Measurements from ENCODE around the gene CACNB1. TPM values are rescaled to one million over a fixed set of nuclear protein-coding genes. Genes with fewer than 3 reads are reported as not detected.

Gene CACNB1
- total RNA-seq, 1 donor from 2014 or later = 10.2 TPM

DNA sequence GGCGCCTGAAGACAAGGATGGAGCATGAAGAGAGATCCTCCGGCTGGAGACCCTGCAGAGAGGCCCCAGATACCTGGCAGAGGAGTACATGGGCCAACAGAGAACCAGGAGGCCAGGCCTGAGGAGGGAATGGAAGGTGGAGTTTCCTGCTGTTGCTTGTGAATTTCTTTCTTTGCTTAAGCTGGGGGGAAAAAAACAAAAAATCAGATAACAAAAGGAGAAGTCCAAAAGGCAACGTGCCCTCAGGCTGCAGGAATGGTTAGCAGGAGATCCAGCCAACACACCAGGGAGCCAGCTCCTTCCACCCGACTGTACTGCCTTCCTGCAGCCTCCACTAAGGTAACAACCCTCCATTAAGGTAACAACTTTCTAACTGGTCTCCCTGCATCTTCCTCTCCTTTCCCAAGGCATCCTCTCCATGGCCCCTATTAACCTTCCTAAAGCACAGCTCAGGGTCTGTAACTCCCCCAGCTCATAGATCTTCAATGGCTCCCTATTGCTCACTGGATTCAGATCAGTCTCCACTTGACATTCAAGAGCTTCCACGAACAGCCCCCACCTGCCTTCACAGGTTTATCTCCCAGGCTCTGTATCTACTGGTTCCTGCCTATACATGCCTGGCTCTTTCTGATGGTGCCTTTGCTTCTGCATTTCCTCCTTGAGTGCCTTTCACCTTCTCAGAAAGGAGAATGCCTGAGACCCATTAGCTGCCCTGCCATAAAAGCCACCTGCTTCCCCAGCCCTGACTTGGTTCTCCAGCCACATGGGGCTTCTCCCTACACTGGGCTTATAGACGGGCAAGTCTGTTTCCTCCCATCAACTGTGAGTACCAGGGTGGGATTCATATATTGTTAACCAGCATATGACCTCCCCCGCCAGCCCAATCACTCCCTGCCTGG lies 30.8 kb downstream of the CACNB1 start:
- no peaks in the 10 kb centered on the region for H3K9me3 Mint-ChIP-seq (ENCODE audit: unreplicated experiment)
- H3K4me1 Mint-ChIP-seq (ENCODE audit: unreplicated experiment) = peaks cover 16% of the 10 kb centered on the region
- peaks cover 3% of the 10 kb centered on the region for H3K36me3 Mint-ChIP-seq (ENCODE audit: low read depth, unreplicated experiment)
- no peak overlapping the region for H3K27ac Mint-ChIP-seq (ENCODE audit: unreplicated experiment)
- no peak for DNase-seq (ENCODE audit: low spot score)
- peak overlapping the region; percentile 40 for H3K4me3 Mint-ChIP-seq (ENCODE audit: unreplicated experiment)
- TF ChIP-seq, protein P1, sequence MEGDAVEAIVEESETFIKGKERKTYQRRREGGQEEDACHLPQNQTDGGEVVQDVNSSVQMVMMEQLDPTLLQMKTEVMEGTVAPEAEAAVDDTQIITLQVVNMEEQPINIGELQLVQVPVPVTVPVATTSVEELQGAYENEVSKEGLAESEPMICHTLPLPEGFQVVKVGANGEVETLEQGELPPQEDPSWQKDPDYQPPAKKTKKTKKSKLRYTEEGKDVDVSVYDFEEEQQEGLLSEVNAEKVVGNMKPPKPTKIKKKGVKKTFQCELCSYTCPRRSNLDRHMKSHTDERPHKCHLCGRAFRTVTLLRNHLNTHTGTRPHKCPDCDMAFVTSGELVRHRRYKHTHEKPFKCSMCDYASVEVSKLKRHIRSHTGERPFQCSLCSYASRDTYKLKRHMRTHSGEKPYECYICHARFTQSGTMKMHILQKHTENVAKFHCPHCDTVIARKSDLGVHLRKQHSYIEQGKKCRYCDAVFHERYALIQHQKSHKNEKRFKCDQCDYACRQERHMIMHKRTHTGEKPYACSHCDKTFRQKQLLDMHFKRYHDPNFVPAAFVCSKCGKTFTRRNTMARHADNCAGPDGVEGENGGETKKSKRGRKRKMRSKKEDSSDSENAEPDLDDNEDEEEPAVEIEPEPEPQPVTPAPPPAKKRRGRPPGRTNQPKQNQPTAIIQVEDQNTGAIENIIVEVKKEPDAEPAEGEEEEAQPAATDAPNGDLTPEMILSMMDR (IDR thresholded peaks at IDR 0.05; ENCODE audit: unreplicated experiment) = no peak
- H3K27me3 Mint-ChIP-seq (ENCODE audit: unreplicated experiment) = peaks cover 8% of the 10 kb centered on the region

DNA sequence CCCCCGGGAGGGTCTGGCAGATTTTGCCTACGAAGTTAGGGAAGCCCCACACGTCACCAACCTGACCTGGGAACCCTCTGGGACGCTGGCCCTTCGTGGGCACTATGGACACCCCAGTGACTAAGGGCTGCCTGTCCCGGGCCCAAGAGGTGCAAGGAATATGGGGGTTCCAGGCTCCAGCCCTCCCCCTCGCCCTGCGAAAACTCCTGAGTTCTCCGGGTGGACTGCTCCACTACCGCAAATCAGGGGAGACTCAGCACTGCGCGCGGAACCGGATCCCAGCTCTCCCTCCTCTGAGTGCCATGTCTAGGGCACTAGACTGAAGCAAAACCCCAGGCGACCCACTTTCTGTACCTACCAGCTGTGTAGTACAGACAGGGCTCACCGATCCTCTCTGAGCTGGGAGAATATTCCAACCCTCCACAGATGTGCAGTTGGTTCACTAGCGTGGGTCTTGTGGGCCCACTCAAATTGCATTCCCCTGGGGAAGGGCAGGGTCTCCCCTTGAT lies 31.6 kb downstream of the CACNB1 start, which contains the start of gene ARL5C:
Gene ARL5C, minus strand, starts transcription at position 321 of the 509 bp plus-strand sequence. CDS start 401 bp downstream, outside the sequence.
- H3K4me1 Mint-ChIP-seq (ENCODE audit: unreplicated experiment) = peaks cover 16% of the 10 kb centered on the region
- H3K4me3 Mint-ChIP-seq (ENCODE audit: unreplicated experiment) = peak within 1 kb of the TSS; percentile 93
- TF ChIP-seq, protein P1 (IDR thresholded peaks at IDR 0.05; ENCODE audit: unreplicated experiment) = no peak
- H3K27me3 Mint-ChIP-seq (ENCODE audit: unreplicated experiment) = peaks cover 8% of the 10 kb centered on the region
- peaks cover 3% of the 10 kb centered on the region for H3K36me3 Mint-ChIP-seq (ENCODE audit: low read depth, unreplicated experiment)
- DNase-seq (ENCODE audit: low spot score) = no peak
- no peaks in the 10 kb centered on the region for H3K9me3 Mint-ChIP-seq (ENCODE audit: unreplicated experiment)
- H3K27ac Mint-ChIP-seq (ENCODE audit: unreplicated experiment) = no peak within 1 kb of the TSS

DNA sequence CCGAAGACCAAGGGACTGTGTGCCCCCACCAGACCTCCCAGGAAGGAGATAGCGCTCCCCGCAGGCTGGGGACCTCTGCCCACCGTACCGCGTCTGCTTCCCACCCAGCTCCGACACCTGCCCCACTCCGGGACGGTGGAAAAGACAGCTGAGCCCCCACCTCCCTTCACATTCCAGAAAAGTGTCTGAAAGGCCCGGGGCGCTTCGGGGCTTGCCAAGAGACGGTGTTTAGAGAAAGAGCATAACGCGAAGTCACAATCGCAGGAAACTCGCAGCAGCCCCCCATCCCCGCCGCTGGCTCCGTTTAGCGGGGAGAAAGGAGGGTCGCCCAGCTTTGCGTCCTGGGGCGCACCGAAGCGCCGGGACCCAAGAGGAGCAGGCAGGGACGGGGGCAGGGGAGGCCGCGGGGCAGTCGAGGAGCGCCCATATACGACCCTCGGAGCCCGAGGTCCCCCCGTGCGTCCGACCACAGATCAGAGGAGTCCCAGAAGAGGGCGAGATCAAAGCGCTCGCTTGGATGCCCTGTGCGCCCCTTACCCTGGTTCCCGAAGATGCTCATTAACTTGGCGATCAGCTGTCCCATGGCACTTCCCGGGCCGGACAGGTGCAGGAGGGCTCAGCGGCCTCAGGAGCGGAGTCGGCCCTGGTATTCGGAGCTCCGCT lies 32.2 kb downstream of the CACNB1 start:
- no peak overlapping the region for H3K27ac Mint-ChIP-seq (ENCODE audit: unreplicated experiment)
- H3K4me3 Mint-ChIP-seq (ENCODE audit: unreplicated experiment) = peak overlapping the region; percentile 93
- peak; percentile 22 for DNase-seq (ENCODE audit: low spot score)
- H3K27me3 Mint-ChIP-seq (ENCODE audit: unreplicated experiment) = peaks cover 7% of the 10 kb centered on the region
- TF ChIP-seq, protein P1 (IDR thresholded peaks at IDR 0.05; ENCODE audit: unreplicated experiment) = no peak
- H3K36me3 Mint-ChIP-seq (ENCODE audit: low read depth, unreplicated experiment) = peaks cover 3% of the 10 kb centered on the region
- H3K9me3 Mint-ChIP-seq (ENCODE audit: unreplicated experiment) = no peaks in the 10 kb centered on the region
- peaks cover 16% of the 10 kb centered on the region for H3K4me1 Mint-ChIP-seq (ENCODE audit: unreplicated experiment)

DNA sequence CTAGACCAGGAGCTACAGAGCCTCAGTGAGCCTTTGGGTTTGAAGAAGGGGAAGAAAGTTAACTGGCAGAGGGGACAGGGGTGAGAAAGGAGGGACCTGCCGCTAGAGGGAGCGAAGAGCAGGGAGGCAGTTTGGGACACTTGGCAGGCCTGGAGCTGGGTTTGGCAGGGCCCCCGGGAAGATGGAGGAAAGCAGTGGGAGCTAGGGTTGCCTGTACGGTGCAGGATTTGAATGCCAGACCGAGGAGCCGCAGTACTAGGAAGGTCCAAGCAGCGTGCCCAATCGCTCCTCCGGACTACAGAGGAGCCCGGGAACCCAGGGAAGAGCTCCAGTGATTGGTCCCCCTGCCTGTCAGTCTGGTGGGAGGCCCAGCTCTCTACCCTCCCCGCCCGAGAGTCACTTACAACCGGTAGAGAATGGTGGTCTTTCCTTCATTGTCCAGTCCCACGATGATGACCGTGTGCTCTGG lies 32.8 kb downstream of the CACNB1 start:
- Mint-ChIP-seq H3K27me3 (ENCODE audit: unreplicated experiment) (peaks cover 7% of the 10 kb centered on the region), H3K36me3 (ENCODE audit: low read depth, unreplicated experiment) (peaks cover 3% of the 10 kb centered on the region), H3K9me3 (ENCODE audit: unreplicated experiment) (no peaks in the 10 kb centered on the region), H3K27ac (ENCODE audit: unreplicated experiment) (no peak overlapping the region), H3K4me1 (ENCODE audit: unreplicated experiment) (peaks cover 16% of the 10 kb centered on the region), H3K4me3 (ENCODE audit: unreplicated experiment) (peak overlapping the region; percentile 93)
- TF ChIP-seq, protein P1 (IDR thresholded peaks at IDR 0.05; ENCODE audit: unreplicated experiment) = peak; percentile 72
- DNase-seq (ENCODE audit: low spot score) = peak; percentile 74

Data from endothelial cell (in vitro differentiated cells).